Omental fat pad (tissue), 4 donors: ENCODE results near the gene NCLN. TPM values are rescaled to one million over a fixed set of nuclear protein-coding genes. Genes with fewer than 3 reads are reported as not detected.

ENCODE experiments used
- ATAC-seq: fragments of 150-250 bp; one replicate; pipeline ENCODE4 v1.9.1; 2016; ENCODE audit warnings: mild to moderate bottlenecking, moderate library complexity; ENCODE audit not compliant: low FRiP score
- DNase-seq: peaks from one replicate; pipeline ENCODE4 v3.0.0-alpha.2; 2019; ENCODE audit warnings: low spot score
- total RNA-seq, 4 donors: library from RNA; depleted of rRNA; stranded (reverse); fragments of >200 nt; gene quantifications; one replicate each; pipeline ENCODE4 v1.1.0, GENCODE V29; 2016
- TF ChIP-seq, protein P1 (sequence below), 3 donors: fragments of 450-650 bp; IDR thresholded peaks; one replicate each; pipeline ENCODE4 v1.5.1; 2016 to 2017; ENCODE audit warnings: antibody characterized with exemption in 3 of 3, mild to moderate bottlenecking in 3 of 3, moderate library complexity in 2 of 3

Gene NCLN
- total RNA-seq, 4 donors from 2014 or later = 33.6 to 65.7 (median 41.1) TPM

DNA sequence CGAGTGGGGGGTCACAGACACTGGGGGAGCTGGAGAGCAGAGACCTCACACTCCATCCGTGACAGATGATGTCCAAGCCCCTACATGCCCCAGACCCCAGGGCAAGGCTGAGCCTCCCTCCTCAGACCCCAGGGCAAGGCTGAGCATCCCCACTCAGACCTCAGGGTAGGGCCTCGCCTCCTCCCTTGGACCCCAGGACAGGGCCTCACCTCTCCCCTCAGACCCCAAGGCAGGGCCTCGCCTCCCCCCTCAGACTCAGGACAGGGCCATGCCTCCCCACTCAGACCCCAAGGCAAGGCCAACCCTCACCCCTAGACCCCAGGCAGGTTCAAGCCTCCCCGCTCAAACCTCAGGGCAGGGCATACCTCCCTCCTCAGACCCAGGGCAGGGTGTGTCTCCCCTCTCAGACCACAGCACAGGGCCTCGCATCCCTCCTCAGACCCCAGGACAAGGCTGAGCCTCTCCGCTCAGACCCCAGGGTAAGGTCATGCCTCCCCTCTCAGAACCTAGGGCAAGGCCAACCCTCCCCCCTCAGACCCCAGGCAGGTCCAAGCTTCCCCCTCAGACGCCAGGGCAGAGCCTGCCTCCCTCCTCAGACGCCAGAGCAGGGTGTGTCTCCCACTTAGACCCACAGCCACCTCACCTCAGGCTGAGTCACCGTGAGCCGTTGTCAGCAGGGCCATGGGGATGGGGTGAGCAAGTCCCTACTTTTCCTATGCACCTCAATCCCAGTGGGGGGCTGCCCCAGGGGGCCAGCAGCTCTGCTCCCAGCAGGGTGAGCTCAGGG, 8.8 kb upstream of the NCLN start:
- ATAC-seq (no peak), DNase-seq (no peak)
- TF ChIP-seq, protein P1, sequence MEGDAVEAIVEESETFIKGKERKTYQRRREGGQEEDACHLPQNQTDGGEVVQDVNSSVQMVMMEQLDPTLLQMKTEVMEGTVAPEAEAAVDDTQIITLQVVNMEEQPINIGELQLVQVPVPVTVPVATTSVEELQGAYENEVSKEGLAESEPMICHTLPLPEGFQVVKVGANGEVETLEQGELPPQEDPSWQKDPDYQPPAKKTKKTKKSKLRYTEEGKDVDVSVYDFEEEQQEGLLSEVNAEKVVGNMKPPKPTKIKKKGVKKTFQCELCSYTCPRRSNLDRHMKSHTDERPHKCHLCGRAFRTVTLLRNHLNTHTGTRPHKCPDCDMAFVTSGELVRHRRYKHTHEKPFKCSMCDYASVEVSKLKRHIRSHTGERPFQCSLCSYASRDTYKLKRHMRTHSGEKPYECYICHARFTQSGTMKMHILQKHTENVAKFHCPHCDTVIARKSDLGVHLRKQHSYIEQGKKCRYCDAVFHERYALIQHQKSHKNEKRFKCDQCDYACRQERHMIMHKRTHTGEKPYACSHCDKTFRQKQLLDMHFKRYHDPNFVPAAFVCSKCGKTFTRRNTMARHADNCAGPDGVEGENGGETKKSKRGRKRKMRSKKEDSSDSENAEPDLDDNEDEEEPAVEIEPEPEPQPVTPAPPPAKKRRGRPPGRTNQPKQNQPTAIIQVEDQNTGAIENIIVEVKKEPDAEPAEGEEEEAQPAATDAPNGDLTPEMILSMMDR (IDR thresholded peaks at IDR 0.05) = no peak

DNA sequence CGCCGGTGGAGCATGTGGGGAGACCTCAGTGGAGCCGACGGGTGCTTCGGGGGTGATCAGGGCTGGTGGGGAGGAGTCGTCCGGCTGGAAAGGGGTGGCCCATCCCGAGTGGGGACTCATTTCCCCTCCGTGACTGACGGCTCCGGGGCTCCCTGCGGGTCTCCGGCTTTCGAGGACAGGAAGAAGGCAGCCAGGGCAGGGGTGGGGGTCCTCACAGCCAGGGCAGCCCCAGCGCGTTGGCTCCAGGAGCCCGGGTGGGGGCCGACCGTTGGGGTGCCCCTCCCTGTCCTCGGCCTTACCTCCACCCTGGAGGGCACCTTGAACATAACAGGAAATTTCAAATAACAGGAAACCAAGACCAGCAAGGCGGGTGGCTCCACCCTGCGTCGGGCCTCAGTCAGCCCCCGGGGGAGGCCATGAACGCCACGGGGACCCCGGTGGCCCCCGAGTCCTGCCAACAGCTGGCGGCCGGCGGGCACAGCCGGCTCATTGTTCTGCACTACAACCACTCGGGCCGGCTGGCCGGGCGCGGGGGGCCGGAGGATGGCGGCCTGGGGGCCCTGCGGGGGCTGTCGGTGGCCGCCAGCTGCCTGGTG, 7.3 kb upstream of the NCLN start, which contains the start of gene S1PR4:
Gene S1PR4, plus strand, starts transcription at position 393 of the 596 bp plus-strand sequence. Its CDS starts 24 bp downstream, at position 417.
- DNase-seq (no peak), ATAC-seq (no peak)

DNA sequence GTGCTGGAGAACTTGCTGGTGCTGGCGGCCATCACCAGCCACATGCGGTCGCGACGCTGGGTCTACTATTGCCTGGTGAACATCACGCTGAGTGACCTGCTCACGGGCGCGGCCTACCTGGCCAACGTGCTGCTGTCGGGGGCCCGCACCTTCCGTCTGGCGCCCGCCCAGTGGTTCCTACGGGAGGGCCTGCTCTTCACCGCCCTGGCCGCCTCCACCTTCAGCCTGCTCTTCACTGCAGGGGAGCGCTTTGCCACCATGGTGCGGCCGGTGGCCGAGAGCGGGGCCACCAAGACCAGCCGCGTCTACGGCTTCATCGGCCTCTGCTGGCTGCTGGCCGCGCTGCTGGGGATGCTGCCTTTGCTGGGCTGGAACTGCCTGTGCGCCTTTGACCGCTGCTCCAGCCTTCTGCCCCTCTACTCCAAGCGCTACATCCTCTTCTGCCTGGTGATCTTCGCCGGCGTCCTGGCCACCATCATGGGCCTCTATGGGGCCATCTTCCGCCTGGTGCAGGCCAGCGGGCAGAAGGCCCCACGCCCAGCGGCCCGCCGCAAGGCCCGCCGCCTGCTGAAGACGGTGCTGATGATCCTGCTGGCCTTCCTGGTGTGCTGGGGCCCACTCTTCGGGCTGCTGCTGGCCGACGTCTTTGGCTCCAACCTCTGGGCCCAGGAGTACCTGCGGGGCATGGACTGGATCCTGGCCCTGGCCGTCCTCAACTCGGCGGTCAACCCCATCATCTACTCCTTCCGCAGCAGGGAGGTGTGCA, 6.6 kb upstream of the NCLN start:
- ATAC-seq = no peak
- TF ChIP-seq, protein P1 (IDR thresholded peaks at IDR 0.05) = no peak
- DNase-seq = no peak

More for the DNA sequence above, 7.3 kb upstream of the NCLN start, which contains the start of gene S1PR4:
- TF ChIP-seq, protein P1 (IDR thresholded peaks at IDR 0.05) = no peak

DNA sequence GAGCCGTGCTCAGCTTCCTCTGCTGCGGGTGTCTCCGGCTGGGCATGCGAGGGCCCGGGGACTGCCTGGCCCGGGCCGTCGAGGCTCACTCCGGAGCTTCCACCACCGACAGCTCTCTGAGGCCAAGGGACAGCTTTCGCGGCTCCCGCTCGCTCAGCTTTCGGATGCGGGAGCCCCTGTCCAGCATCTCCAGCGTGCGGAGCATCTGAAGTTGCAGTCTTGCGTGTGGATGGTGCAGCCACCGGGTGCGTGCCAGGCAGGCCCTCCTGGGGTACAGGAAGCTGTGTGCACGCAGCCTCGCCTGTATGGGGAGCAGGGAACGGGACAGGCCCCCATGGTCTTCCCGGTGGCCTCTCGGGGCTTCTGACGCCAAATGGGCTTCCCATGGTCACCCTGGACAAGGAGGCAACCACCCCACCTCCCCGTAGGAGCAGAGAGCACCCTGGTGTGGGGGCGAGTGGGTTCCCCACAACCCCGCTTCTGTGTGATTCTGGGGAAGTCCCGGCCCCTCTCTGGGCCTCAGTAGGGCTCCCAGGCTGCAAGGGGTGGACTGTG, 5.9 kb upstream of the NCLN start:
- DNase-seq (no peak), ATAC-seq (peak; percentile 19)
- TF ChIP-seq, protein P1 (IDR thresholded peaks at IDR 0.05) = no peak

DNA sequence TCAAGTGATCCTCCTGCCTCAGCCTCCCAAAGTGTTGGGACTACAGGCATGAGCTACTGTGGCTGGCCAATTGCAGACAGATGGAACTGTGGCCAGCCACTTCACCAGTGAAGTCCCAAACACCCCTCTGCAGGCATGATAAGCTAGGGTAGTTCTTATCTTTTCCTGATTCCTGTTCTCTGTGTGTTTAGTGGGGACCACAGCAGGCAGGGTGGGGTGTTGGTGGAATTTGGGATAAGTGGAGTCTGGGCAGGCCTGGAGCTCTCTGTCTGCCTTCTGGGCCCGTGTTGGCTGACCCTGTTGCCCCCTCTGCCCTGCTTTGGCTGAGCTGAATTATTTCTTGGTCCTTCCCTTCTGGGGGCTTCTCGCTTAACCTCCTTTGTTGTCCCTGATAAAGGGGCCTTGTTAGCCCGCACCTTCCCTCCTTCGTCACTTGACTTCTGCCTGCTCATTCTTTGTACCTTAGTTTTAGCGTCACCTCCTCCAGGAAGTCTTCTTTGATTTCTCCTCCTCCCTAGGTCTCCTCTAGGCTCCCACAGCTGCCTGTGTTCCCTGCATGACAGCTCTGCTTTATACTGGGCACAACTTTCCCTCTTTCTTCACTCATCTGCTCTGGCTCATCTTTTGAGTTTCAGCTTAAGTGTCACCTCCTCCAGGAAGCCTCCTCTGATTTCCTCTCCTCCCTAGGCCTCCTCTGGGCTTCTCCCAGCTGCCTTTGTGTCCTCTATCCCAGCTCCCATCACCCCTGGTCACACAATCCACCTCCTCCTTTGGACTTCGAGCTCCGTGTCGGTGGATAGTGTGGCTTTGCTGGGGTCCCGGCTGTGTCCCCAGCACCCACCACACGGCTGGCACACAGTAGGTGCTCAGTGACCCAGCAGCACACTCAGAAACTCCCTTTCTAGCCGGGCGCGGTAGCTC, 1.7 kb upstream of the NCLN start:
- TF ChIP-seq, protein P1 (IDR thresholded peaks at IDR 0.05) = no peak
- DNase-seq = no peak
- ATAC-seq = no peak
